Umbilical cord (tissue), 2 donors: ENCODE data around the gene HDAC4. TPM values are rescaled to one million over a fixed set of nuclear protein-coding genes. Genes with fewer than 3 reads are reported as not detected.
A peak's percentile ranks its signal among the peaks of the same experiment; 100 is the strongest.

Experiments
- DNase-seq: peaks from one replicate; pipeline ENCODE4 v3.0.0-alpha.2; 2015; ENCODE audit warnings: low spot score
- total RNA-seq: library from RNA; depleted of rRNA; stranded (reverse); fragments of >200 nt; gene quantifications from one replicate; pipeline ENCODE4 v1.2.3, GENCODE V29; 2014; ENCODE audit warnings: low replicate concordance; ENCODE audit not compliant: insufficient read depth

Gene HDAC4
- total RNA-seq, 1 donor from 2014 or later = 99.4 TPM

GRCh38 chr2:239369631-239370161 lies 31.1 kb downstream of the HDAC4 start:
- DNase-seq = peak; percentile 56

GRCh38 chr2:239368906-239369552 lies 31.8 kb downstream of the HDAC4 start:
- DNase-seq = peak; percentile 37

GRCh38 chr2:239368321-239368720 lies 32.5 kb downstream of the HDAC4 start:
- DNase-seq = no peak

GRCh38 chr2:239366740-239367139 lies 34.1 kb downstream of the HDAC4 start:
- no peak for DNase-seq

GRCh38 chr2:239365782-239366435 lies 34.9 kb downstream of the HDAC4 start:
- no peak for DNase-seq

GRCh38 chr2:239365071-239365781 lies 35.6 kb downstream of the HDAC4 start:
- peak; percentile 57 for DNase-seq

- peak; percentile 35 for DNase-seq
These were observed 36.7 kb downstream of the HDAC4 start for GRCh38 chr2:239363946-239364637.

GRCh38 chr2:239362507-239362906 lies 38.3 kb downstream of the HDAC4 start:
- no peak for DNase-seq

GRCh38 chr2:239361311-239361642 lies 39.5 kb downstream of the HDAC4 start:
- peak; percentile 51 for DNase-seq

GRCh38 chr2:239360421-239361310 lies 40.2 kb downstream of the HDAC4 start:
- peak; percentile 24 for DNase-seq

- no peak for DNase-seq
These were observed 40.8 kb downstream of the HDAC4 start for GRCh38 chr2:239360008-239360407.

GRCh38 chr2:239359196-239359912 lies 41.5 kb downstream of the HDAC4 start:
- no peak for DNase-seq

GRCh38 chr2:239358062-239358754 lies 42.6 kb downstream of the HDAC4 start:
- no peak for DNase-seq

GRCh38 chr2:239355724-239356123 lies 45.1 kb downstream of the HDAC4 start:
- DNase-seq = peak; percentile 41

- peak; percentile 37 for DNase-seq
These were observed 45.7 kb downstream of the HDAC4 start for GRCh38 chr2:239355139-239355538.

GRCh38 chr2:239354791-239355136 lies 46.1 kb downstream of the HDAC4 start:
- DNase-seq = no peak

GRCh38 chr2:239354132-239354790 lies 46.6 kb downstream of the HDAC4 start:
- DNase-seq = no peak

GRCh38 chr2:239353692-239354091 lies 47.1 kb downstream of the HDAC4 start:
- DNase-seq = no peak

- DNase-seq = no peak
These were observed 49.1 kb downstream of the HDAC4 start for GRCh38 chr2:239351687-239352086.
